CD8-positive, alpha-beta memory T cell (primary cell): ENCODE results near the gene STAC3. TPM values are rescaled to one million over a fixed set of nuclear protein-coding genes. Genes with fewer than 3 reads are reported as not detected.

Experiments
- CTCF ChIA-PET: fragments of 350-600 bp; sonication (Branson Sonifier 250); formaldehyde crosslinking; loops from one replicate; lab custom pipeline; 2021; ENCODE audit warnings: antibody characterized with exemption; lab: Charles Lee
- POLR2A ChIA-PET: fragments of 350-600 bp; sonication (Branson Sonifier 250); formaldehyde crosslinking; loops from one replicate; lab custom pipeline; 2021; ENCODE audit warnings: antibody characterized with exemption; lab: Charles Lee
- DNase-seq, 5 donors: peaks; one replicate each; pipeline versions ENCODE4 v3.0.0 to v3.0.0-alpha.2; 2020 to 2022; ENCODE audit warnings: mixed read lengths in 1 of 5
- H3K27ac ChIP-seq: one replicate; pipeline ENCODE4 v1.7.0; 2013; ENCODE audit warnings: low read depth, mild to moderate bottlenecking, low read length, moderate library complexity
- H3K27me3 ChIP-seq: 2 replicates; pipeline ENCODE4 v1.7.0; 2013; ENCODE audit warnings: low read length, mild to moderate bottlenecking; ENCODE audit not compliant: insufficient read depth, poor library complexity, severe bottlenecking
- H3K36me3 ChIP-seq: 2 replicates; pipeline ENCODE4 v1.7.0; 2013; ENCODE audit warnings: mild to moderate bottlenecking, low read length, moderate library complexity; ENCODE audit not compliant: insufficient read depth
- H3K4me1 ChIP-seq: 2 replicates; pipeline ENCODE4 v1.7.0; 2013; ENCODE audit warnings: mild to moderate bottlenecking, low read length, moderate library complexity; ENCODE audit not compliant: insufficient read depth
- H3K4me3 ChIP-seq: 2 replicates; pipeline ENCODE4 v1.7.0; 2013; ENCODE audit warnings: mild to moderate bottlenecking, low read length
- H3K9me3 ChIP-seq: 2 replicates; pipeline ENCODE4 v1.7.0; 2013; ENCODE audit warnings: mild to moderate bottlenecking, low read length
- H3K27ac Mint-ChIP-seq, 8 donors: one replicate each; pipeline ENCODE4 v1.8.0; 2020 to 2021; ENCODE audit warnings: mixed read lengths in 8 of 8, mild to moderate bottlenecking in 6 of 8, inconsistent platforms in 3 of 8, moderate library complexity in 3 of 8
- H3K27me3 Mint-ChIP-seq, 2 donors: one replicate each; pipeline ENCODE4 v1.8.0; 2020 to 2021; ENCODE audit warnings: mixed read lengths in 2 of 2, mild to moderate bottlenecking in 1 of 2, moderate library complexity in 1 of 2
- H3K36me3 Mint-ChIP-seq, 3 donors: one replicate each; pipeline ENCODE4 v1.8.0; 2020 to 2021; ENCODE audit warnings: mixed read lengths in 3 of 3, inconsistent platforms in 1 of 3, mild to moderate bottlenecking in 1 of 3
- H3K4me1 Mint-ChIP-seq, 3 donors: one replicate each; pipeline ENCODE4 v1.8.0; 2020 to 2021; ENCODE audit warnings: mixed read lengths in 3 of 3, inconsistent platforms in 1 of 3, mild to moderate bottlenecking in 1 of 3
- H3K4me3 Mint-ChIP-seq, 7 donors: one replicate each; pipeline ENCODE4 v1.8.0; 2020 to 2021; ENCODE audit warnings: mixed read lengths in 7 of 7, mild to moderate bottlenecking in 6 of 7, moderate library complexity in 4 of 7, inconsistent platforms in 2 of 7
- H3K9me3 Mint-ChIP-seq, 5 donors: one replicate each; pipeline ENCODE4 v1.8.0; 2020 to 2022; ENCODE audit warnings: mixed read lengths in 5 of 5, mild to moderate bottlenecking in 3 of 5, moderate library complexity in 2 of 5, inconsistent platforms in 1 of 5
- polyA plus RNA-seq: library from polyadenylated mRNA; unstranded; fragments of 300-500 nt; fragmentation: Illumina TruSeq; gene quantifications from one replicate; pipeline ENCODE4 v1.2.3, GENCODE V29; 2021
- total RNA-seq, 2 experiments: library from RNA; stranded (reverse); gene quantifications; one replicate each; pipeline ENCODE4 v1.2.3, GENCODE V29; 2021

STAC3 gene
- total and polyA plus RNA-seq, 3 experiments from 2014 or later = 0.96 to 1.4 TPM; not detected in 1

DNA sequence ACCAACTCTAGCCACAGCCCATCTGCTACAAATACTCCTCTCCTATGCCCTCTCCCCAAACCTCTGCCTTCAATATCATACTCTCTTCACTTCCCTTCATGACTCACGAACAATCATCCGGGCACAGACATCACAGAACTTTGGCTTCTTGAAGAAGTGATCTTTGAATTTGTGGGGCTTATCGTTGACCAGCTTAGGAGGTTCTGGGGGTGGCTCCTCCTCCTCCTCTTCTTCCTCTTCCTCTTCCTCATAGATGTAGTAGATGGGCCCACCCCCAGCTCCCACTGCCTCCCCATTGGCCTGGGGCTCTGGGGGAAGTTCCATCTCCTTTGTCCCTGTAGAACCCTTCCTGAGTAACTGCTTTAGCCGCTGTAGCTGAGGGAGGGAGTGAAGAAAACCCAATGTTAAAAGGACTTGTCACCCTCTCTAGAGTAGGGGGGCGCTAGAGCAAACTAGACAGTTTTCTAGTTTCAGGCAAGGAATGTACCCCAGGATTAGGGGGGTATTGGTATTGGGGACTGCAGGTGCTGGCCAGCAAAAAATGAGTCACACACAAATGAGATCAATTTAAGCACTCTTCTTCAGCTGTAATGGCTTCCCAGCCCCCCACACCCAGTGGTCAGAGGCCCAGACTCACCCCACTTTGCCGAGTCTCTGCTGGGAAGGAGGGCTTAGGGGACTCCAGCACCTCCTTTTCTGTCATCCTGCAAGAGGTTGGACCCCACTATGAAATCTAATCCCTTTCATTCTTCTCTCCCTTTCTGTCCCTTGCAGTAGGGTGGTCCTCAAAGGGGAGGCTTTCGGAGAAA is 1.8 kb downstream of the STAC3 start:
- CTCF ChIA-PET = interaction anchor here (2.7 to 12.7 kb wide), 2 partner anchors 10 to 35 kb away, joined by 11 to 262 read pairs; no protein-coding TSS in a partner anchor
- Histone ChIP-seq H3K4me1 (no peaks in the 10 kb centered on the region), H3K9me3 (no peaks in the 10 kb centered on the region), H3K27ac (no peak overlapping the region), H3K36me3 (no peaks in the 10 kb centered on the region), H3K27me3 (peaks cover 5% of the 10 kb centered on the region), H3K4me3 (no peak overlapping the region)
- no peak overlapping the region for H3K4me3 Mint-ChIP-seq
- peak overlapping the region in 1 of 8 donors; percentile 1 for H3K27ac Mint-ChIP-seq
- no peak for DNase-seq
- H3K36me3 Mint-ChIP-seq = peaks cover 0 to 6% (median 3%) of the 10 kb centered on the region in 3 donors
- no peaks in the 10 kb centered on the region for H3K9me3 Mint-ChIP-seq
- POLR2A ChIA-PET = interaction anchor here (0.8 kb wide), 1 partner anchor 175 kb away, joined by 4 read pairs; no protein-coding TSS in a partner anchor
- peaks cover 1 to 2% (median 2%) of the 10 kb centered on the region in 3 donors for H3K4me1 Mint-ChIP-seq
- peaks cover 7 to 8% of the 10 kb centered on the region in 2 donors for H3K27me3 Mint-ChIP-seq

DNA sequence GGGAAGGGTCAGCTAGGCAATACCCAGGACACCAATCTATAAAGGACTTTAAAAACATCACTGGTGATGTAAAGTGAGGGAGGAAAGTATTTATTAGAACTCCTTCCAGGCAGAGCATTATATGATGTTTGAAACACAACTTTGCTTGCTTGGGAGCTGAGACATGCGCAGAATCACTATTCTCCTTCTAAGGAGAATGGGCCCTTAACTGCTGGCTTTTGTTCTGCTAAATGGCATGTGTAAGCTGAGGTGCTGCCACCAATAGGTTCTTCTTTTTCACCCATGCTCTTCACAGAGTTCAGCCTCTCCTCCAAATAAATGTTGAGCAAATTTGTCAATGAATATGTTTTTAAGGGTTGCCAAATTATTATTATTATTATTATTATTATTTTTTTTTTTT is 3.9 kb downstream of the STAC3 start:
- Histone ChIP-seq H3K27me3 (peaks cover 21% of the 10 kb centered on the region), H3K9me3 (no peaks in the 10 kb centered on the region), H3K27ac (no peak overlapping the region), H3K4me3 (no peak overlapping the region), H3K36me3 (no peaks in the 10 kb centered on the region), H3K4me1 (peaks cover 20% of the 10 kb centered on the region)
- Mint-ChIP-seq H3K4me1 (peaks cover 15 to 23% (median 22%) of the 10 kb centered on the region in 3 donors), H3K4me3 (no peak overlapping the region), H3K27ac (no peak overlapping the region), H3K36me3 (peaks cover 0 to 3% (median 0%) of the 10 kb centered on the region in 3 donors), H3K27me3 (peaks cover 18 to 27% of the 10 kb centered on the region in 2 donors), H3K9me3 (no peaks in the 10 kb centered on the region)
- DNase-seq = no peak
- CTCF ChIA-PET = interaction anchor here (1.2 to 12.7 kb wide), 2 partner anchors 18 to 33 kb away, joined by 5 to 262 read pairs; partner anchors contain the start of gene SHMT2
- POLR2A ChIA-PET = no interaction called here

DNA sequence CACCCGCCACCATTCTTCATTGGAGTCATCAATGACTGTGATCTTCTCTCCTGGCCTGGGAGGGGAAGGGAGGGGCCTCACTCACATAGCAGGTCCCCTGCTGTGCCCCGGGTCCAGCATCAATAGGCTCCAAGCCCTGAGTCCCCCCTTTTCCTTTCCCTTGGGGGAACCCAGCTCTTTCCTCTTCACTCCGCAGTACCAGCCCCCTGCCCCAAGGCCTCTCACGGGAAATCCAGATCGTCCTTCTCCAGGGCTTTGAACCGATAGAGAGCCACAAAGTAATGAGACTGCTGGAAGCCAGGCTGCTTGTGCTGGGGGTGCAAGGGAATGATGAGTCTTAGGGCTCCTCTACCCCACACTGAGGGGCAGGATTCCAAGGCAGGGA is 6.7 kb downstream of the STAC3 start:
- peaks cover 0 to 3% (median 2%) of the 10 kb centered on the region in 3 donors for H3K36me3 Mint-ChIP-seq
- POLR2A ChIA-PET = no interaction called here
- peaks cover 36 to 50% of the 10 kb centered on the region in 2 donors for H3K27me3 Mint-ChIP-seq
- peak overlapping the region in 2 of 7 donors; percentile 42 to 91 for H3K4me3 Mint-ChIP-seq
- H3K4me1 ChIP-seq = peaks cover 46% of the 10 kb centered on the region
- CTCF ChIA-PET = interaction anchor here (1.2 to 12.7 kb wide), 7 partner anchors 8 to 36 kb away, joined by 5 to 274 read pairs (median 24); partner anchors contain the start of gene SHMT2
- no peak for DNase-seq
- no peaks in the 10 kb centered on the region for H3K36me3 ChIP-seq
- peaks cover 37% of the 10 kb centered on the region for H3K27me3 ChIP-seq
- H3K9me3 Mint-ChIP-seq = no peaks in the 10 kb centered on the region
- peak overlapping the region in 2 of 8 donors; percentile 11 to 16 for H3K27ac Mint-ChIP-seq
- H3K27ac ChIP-seq = no peak overlapping the region
- H3K9me3 ChIP-seq = no peaks in the 10 kb centered on the region
- H3K4me1 Mint-ChIP-seq = peaks cover 39 to 48% (median 47%) of the 10 kb centered on the region in 3 donors
- no peak overlapping the region for H3K4me3 ChIP-seq

DNA sequence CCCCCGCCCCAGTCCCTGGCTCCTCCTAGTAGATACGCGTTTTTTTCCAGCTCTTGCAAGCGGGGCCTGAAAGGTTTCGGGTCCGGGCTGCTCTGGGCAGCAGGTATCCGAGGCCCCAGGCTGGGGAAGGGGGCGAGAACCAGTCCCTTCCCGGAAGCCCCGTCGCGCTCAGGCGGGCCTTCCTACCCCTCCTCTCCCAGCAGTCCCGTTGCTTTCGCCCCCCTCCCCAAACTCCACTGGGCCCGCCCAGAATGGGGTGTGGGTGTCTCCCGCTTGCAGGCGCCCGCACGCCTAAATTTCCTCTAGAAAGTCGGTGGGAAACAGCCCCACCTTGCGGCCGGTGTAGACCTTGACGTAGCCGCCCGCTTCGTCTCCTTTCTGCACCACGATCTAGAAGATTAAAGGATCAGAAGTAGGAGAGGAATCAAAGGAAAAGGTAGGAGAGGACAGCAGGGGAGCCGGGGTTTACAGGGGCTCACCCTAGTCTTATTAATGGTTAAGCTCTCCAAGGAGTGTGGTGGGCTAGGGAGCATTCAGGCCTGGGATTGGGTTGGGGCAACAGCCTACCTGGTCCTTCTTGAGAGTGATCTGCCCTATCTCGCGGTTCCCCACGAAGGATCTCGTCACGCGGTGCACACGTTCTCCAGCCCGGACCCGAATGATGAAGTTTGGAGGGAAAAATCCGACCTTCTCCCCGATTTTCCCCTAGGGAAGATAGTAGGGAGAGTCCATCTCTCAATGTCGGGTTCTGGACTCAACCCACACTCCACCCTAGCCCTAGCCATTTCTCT is 7.3 kb downstream of the STAC3 start:
- Mint-ChIP-seq H3K4me1 (peaks cover 45 to 54% (median 52%) of the 10 kb centered on the region in 3 donors), H3K9me3 (no peaks in the 10 kb centered on the region), H3K27me3 (peaks cover 37 to 53% of the 10 kb centered on the region in 2 donors), H3K36me3 (peaks cover 0 to 3% (median 2%) of the 10 kb centered on the region in 3 donors), H3K4me3 (peak overlapping the region; percentile 56 to 94 (median 82)), H3K27ac (peak overlapping the region in 4 of 8 donors; percentile 7 to 86 (median 37))
- no peaks in the 10 kb centered on the region for H3K36me3 ChIP-seq
- peaks cover 39% of the 10 kb centered on the region for H3K27me3 ChIP-seq
- peak; percentile 67 to 82 (median 71) for DNase-seq
- H3K27ac ChIP-seq = no peak overlapping the region
- H3K9me3 ChIP-seq = no peaks in the 10 kb centered on the region
- ChIA-PET POLR2A (interaction anchor here (0.6 to 1.1 kb wide), 3 partner anchors 26 to 329 kb away, joined by 3 to 5 read pairs (median 3); no protein-coding TSS in a partner anchor), CTCF (interaction anchor here (0.7 to 12.7 kb wide), 19 partner anchors 9 to 215 kb away, joined by 3 to 274 read pairs (median 5); partner anchors contain the start of genes GLI1, NXPH4 and SHMT2)
- peak overlapping the region; percentile 54 for H3K4me3 ChIP-seq
- peaks cover 51% of the 10 kb centered on the region for H3K4me1 ChIP-seq

DNA sequence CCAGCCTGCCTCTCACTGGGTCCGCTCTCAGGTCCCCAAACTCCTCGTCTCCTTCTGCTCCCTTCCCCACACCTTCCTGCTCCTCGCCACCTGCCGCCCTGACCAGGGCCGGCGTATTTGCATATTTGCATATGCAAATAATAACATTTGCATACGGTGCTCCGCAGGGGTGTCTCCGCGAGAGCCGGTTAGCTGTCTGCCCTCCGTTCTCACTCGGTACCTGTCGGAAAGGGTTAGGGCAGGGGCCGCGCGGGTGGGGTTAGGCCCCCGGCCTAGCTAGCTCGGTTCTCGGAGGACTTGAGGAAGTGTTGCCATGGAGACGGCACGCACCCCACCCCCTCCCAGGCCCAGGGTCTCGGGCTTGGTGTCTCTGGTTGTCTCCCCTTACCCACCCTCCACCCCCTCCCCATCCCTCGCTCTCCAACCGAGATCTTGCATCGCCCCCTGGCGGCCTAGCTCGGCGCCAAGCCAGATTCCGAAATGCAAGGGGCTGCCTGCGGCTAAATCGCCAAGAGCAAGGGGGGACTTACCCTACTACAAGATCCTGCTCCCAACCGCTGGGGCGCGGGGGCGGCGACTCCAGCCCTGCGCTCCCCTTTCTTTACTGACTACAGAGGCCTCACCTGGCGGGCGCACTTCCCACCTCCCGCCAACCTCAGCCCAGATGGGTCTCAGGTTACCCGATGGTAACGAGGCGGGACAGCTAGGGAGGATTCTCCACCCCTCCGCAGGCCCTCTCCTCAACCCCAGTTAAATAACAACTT is 8.1 kb downstream of the STAC3 start:
- H3K4me3 ChIP-seq = peak overlapping the region; percentile 54
- CTCF ChIA-PET = interaction anchor here (0.5 to 12.7 kb wide), 21 partner anchors 10 to 216 kb away, joined by 3 to 274 read pairs (median 5); partner anchors contain the start of genes GLI1, NXPH4 and SHMT2
- H3K4me1 Mint-ChIP-seq = peaks cover 49 to 63% (median 61%) of the 10 kb centered on the region in 3 donors

DNA sequence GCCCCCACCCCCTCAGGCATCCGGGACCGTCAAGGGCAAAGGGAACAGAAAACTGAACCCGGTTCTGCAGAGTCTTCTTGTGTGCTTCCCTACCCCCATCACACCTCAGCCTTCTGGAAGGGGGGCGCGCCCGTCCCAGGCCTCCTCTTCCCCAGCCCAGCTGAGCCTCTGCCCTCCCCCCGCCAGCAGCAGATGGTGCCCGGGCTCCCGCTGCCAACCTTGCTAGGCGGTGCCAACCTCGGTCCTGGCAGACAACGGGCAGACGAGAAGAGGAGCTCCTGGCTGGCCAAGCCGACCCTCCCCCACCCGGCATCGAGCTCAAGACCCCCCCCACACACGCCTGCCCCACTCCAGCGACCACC is 8.7 kb downstream of the STAC3 start:
- peaks cover 52% of the 10 kb centered on the region for H3K27me3 ChIP-seq
- H3K27ac Mint-ChIP-seq = peak overlapping the region in 2 of 8 donors; percentile 16 to 67
- peaks cover 49 to 68% of the 10 kb centered on the region in 2 donors for H3K27me3 Mint-ChIP-seq
- no peaks in the 10 kb centered on the region for H3K9me3 Mint-ChIP-seq
- no peak overlapping the region for H3K27ac ChIP-seq
- H3K9me3 ChIP-seq = no peaks in the 10 kb centered on the region
- peak overlapping the region; percentile 32 to 94 (median 85) for H3K4me3 Mint-ChIP-seq
- DNase-seq = peak in 1 of 5 donors; percentile 8
- H3K36me3 ChIP-seq = no peaks in the 10 kb centered on the region
- POLR2A ChIA-PET = interaction anchor here (0.5 to 1.3 kb wide), 4 partner anchors 18 to 29 kb away, joined by 3 to 6 read pairs (median 4); no protein-coding TSS in a partner anchor
- H3K4me1 Mint-ChIP-seq = peaks cover 53 to 68% (median 66%) of the 10 kb centered on the region in 3 donors
- CTCF ChIA-PET = interaction anchor here (0.5 to 12.7 kb wide), 19 partner anchors 10 to 217 kb away, joined by 3 to 274 read pairs (median 5); partner anchors contain the start of genes GLI1, NXPH4 and SHMT2
- H3K36me3 Mint-ChIP-seq = peaks cover 0 to 3% (median 2%) of the 10 kb centered on the region in 3 donors
- H3K4me1 ChIP-seq = peaks cover 65% of the 10 kb centered on the region
- peak overlapping the region; percentile 54 for H3K4me3 ChIP-seq

More for the DNA sequence above, 8.1 kb downstream of the STAC3 start:
- Histone ChIP-seq H3K4me1 (peaks cover 59% of the 10 kb centered on the region), H3K9me3 (no peaks in the 10 kb centered on the region), H3K27ac (no peak overlapping the region), H3K27me3 (peaks cover 47% of the 10 kb centered on the region), H3K36me3 (no peaks in the 10 kb centered on the region)
- Mint-ChIP-seq H3K27me3 (peaks cover 44 to 62% of the 10 kb centered on the region in 2 donors), H3K4me3 (peak overlapping the region; percentile 60 to 94 (median 71)), H3K27ac (peak overlapping the region in 2 of 8 donors; percentile 16 to 39), H3K9me3 (no peaks in the 10 kb centered on the region), H3K36me3 (peaks cover 0 to 3% (median 2%) of the 10 kb centered on the region in 3 donors)
- POLR2A ChIA-PET = interaction anchor here (0.5 to 1.3 kb wide), 6 partner anchors 18 to 330 kb away, joined by 3 to 6 read pairs (median 4); no protein-coding TSS in a partner anchor
- peak; percentile 44 to 74 (median 52) for DNase-seq
